HEK293T (cell line): ENCODE results near the gene ARL15.

Experiments used
- CTBP1 ChIP-seq: fragments of 450-650 bp; IDR thresholded peaks from 2 replicates; pipeline ENCODE4 v1.6.1; 2016; ENCODE audit warnings: borderline replicate concordance
- FOXA1 ChIP-seq: fragments of 450-650 bp; IDR thresholded peaks from 2 replicates; pipeline ENCODE4 v1.6.1; 2016; ENCODE audit warnings: mild to moderate bottlenecking
- FOXK2 ChIP-seq: fragments of 450-650 bp; IDR thresholded peaks from 2 replicates; pipeline ENCODE4 v1.6.1; 2016; ENCODE audit warnings: mild to moderate bottlenecking
- FOXM1 ChIP-seq: fragments of 450-650 bp; IDR thresholded peaks from 2 replicates; pipeline ENCODE4 v1.6.1; 2017; ENCODE audit warnings: mild to moderate bottlenecking, borderline replicate concordance
- HDGF ChIP-seq: fragments of 450-650 bp; IDR thresholded peaks from 2 replicates; pipeline ENCODE4 v1.6.1; 2017; ENCODE audit warnings: antibody characterized with exemption, borderline replicate concordance
- LEF1 ChIP-seq: fragments of 450-650 bp; IDR thresholded peaks from 2 replicates; pipeline ENCODE4 v1.6.1; 2017; ENCODE audit warnings: mild to moderate bottlenecking, borderline replicate concordance
- SP1 ChIP-seq: fragments of 450-650 bp; IDR thresholded peaks from 2 replicates; pipeline ENCODE4 v1.6.1; 2017
- SUZ12 ChIP-seq: fragments of 450-650 bp; IDR thresholded peaks from 2 replicates; pipeline ENCODE4 v1.6.1; 2016; ENCODE audit warnings: mild to moderate bottlenecking

GRCh38 chr5:54254482-54255198 is 55.7 kb downstream of the ARL15 start:
- TF ChIP-seq FOXA1 (no peak), LEF1 (no peak), FOXK2 (no peak), CTBP1 (no peak), SUZ12 (no peak), SP1 (no peak), HDGF (no peak), FOXM1 (no peak)
